Measurements from ENCODE around the gene ZNRF1. TPM values are rescaled to one million over a fixed set of nuclear protein-coding genes. Genes with fewer than 3 reads are reported as not detected.

Gene ZNRF1
- total RNA-seq, 4 donors from 2014 or later = 13.0 to 16.7 (median 15.8) TPM

DNA sequence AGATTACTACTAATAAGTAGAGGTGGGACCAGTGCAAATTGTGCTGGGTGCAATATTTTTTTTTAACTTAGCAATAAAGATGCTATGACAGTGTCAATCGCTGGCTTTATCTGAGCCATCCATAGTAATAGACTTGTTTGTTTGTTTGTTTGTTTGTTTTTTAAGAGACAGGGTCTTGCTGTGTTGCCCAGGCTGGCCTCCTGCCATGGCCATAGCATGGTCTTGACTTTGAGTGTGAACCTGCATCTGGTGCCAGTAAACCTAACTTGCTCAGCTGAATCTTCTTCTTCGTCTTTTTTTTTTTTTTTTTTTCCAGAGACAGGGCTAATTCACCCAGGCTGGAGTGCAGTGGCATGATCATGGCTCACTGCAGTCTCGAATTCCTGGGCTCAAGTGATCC, 46.6 kb downstream of the ZNRF1 start:
- WGBS = 55% methylated on average over 3 of the region's 3 CpGs

DNA sequence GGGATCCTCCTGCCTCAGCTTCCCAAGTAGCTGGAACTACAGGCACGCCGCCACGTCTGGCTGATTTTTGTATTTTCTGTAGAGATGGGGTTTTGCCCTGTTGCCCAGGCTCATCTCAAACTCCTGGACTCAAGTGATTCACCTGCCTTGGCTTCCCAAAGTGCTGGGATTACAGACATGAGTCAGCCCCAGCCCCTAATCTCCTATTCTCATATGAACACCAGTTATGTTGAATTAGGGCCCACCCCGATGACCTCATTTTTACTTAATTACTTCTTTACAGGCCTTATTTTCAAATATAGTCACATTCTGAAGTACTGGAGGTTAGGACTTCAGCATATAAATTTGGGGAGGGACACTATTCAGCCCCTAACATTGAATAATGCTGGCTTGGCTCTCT, 49.2 kb downstream of the ZNRF1 start:
- Histone ChIP-seq H3K9me3 (no peaks in the 10 kb centered on the region), H3K4me1 (peaks cover 29% of the 10 kb centered on the region), H3K27ac (no peak overlapping the region), H3K4me3 (no peak overlapping the region), H3K36me3 (no peaks in the 10 kb centered on the region), H3K27me3 (no peaks in the 10 kb centered on the region)
- no peak for TF ChIP-seq EP300 (IDR thresholded peaks at IDR 0.05)
- TF ChIP-seq POLR2A (IDR thresholded peaks at IDR 0.05) = no peak
- WGBS = 96% methylated on average over 4 of the region's 4 CpGs
- no peak for DNase-seq (ENCODE audit: low spot score in 2 of 2)

More for the DNA sequence above, 46.6 kb downstream of the ZNRF1 start:
- peaks cover 34% of the 10 kb centered on the region for H3K4me1 ChIP-seq
- H3K4me3 ChIP-seq = no peak overlapping the region
- H3K27me3 ChIP-seq = no peaks in the 10 kb centered on the region
- H3K27ac ChIP-seq = no peak overlapping the region
- no peaks in the 10 kb centered on the region for H3K9me3 ChIP-seq
- TF ChIP-seq POLR2A (IDR thresholded peaks at IDR 0.05) (no peak), POLR2AphosphoS5 (IDR thresholded peaks at IDR 0.05) (no peak), CTCF (IDR thresholded peaks at IDR 0.05) (no peak), EP300 (IDR thresholded peaks at IDR 0.05) (no peak)
- no peak for DNase-seq (ENCODE audit: low spot score in 2 of 2)
- H3K36me3 ChIP-seq = no peaks in the 10 kb centered on the region

DNA sequence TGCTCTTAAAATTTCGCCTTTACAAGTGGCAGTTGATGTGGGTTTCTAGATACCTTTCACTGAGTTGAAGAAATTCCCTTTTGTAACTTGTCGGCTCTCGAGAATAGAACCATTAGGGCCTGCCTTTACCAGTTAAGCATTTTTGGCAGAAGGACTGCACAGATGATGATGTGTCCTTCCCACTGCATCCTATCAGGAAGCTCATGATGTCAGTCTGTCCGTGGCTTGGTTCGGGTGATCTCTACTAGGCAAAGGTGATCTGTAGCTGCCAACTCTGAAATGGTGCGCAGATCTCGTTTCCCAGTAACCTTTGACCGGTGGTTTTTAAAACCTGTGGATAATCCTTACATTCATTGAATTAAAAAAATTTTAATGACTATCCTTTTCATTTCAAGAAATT, 49.7 kb downstream of the ZNRF1 start:
- peaks cover 26% of the 10 kb centered on the region for H3K4me1 ChIP-seq
- no peaks in the 10 kb centered on the region for H3K27me3 ChIP-seq
- H3K36me3 ChIP-seq = no peaks in the 10 kb centered on the region
- 86% methylated on average over 8 of the region's 8 CpGs for WGBS
- H3K4me3 ChIP-seq = no peak overlapping the region
- no peak for DNase-seq (ENCODE audit: low spot score in 2 of 2)
- H3K27ac ChIP-seq = no peak overlapping the region
- H3K9me3 ChIP-seq = no peaks in the 10 kb centered on the region
- no peak for TF ChIP-seq POLR2A (IDR thresholded peaks at IDR 0.05)
- no peak for TF ChIP-seq POLR2AphosphoS5 (IDR thresholded peaks at IDR 0.05)
- no peak for TF ChIP-seq EP300 (IDR thresholded peaks at IDR 0.05)
- TF ChIP-seq CTCF (IDR thresholded peaks at IDR 0.05) = no peak

DNA sequence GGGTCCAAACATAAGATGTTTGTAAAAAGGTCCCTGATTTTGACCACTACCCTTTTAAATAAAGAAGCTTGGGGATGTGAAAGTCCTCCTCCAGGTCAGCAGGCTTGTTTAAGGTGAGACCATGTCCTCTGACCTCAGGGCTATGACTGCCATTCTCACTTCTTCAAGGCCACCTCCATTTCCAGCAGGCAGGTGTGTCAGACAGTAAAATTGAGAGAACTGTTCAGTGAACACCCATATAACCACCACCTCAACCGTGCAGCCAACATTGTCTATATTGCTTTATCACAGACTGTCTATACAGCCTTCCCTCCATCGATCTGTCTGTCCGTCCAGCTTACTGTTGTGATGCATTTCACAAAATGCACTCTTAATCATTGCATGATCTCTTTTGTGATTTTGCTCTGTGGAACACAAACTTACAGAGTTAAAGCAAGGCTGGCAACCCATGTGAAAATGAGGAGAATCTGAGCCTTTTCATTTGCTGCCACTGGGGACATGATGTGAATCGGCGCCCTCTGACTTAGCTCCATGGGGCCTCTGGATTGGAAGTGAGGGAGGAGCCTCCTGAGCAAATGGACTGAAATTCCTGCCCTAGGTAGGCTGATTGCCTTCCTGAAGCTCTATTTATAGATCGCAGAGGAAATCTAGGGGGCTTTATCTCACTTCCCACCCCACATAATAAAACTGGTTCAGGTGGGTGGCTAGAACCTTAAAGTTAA, 53.8 kb downstream of the ZNRF1 start:
- TF ChIP-seq EP300 (IDR thresholded peaks at IDR 0.05) (no peak), POLR2AphosphoS5 (IDR thresholded peaks at IDR 0.05) (no peak), POLR2A (IDR thresholded peaks at IDR 0.05) (no peak), CTCF (IDR thresholded peaks at IDR 0.05) (no peak)
- 83% methylated on average over 6 of the region's 6 CpGs for WGBS
- no peak for DNase-seq (ENCODE audit: low spot score in 2 of 2)
- no peaks in the 10 kb centered on the region for H3K9me3 ChIP-seq
- no peak overlapping the region for H3K4me3 ChIP-seq
- no peak overlapping the region for H3K27ac ChIP-seq
- peaks cover 12% of the 10 kb centered on the region for H3K4me1 ChIP-seq
- H3K36me3 ChIP-seq = no peaks in the 10 kb centered on the region
- H3K27me3 ChIP-seq = no peaks in the 10 kb centered on the region

GRCh38 chr16:75053791-75054555, 55.1 kb downstream of the ZNRF1 start:
- Histone ChIP-seq H3K4me3 (no peak overlapping the region), H3K27me3 (no peaks in the 10 kb centered on the region), H3K27ac (peak overlapping the region; percentile 3), H3K9me3 (no peaks in the 10 kb centered on the region), H3K4me1 (peaks cover 12% of the 10 kb centered on the region), H3K36me3 (no peaks in the 10 kb centered on the region)
- peak in 1 of 2 donors; percentile 85 for DNase-seq (ENCODE audit: low spot score in 2 of 2)
- TF ChIP-seq EP300 (IDR thresholded peaks at IDR 0.05) (no peak), POLR2AphosphoS5 (IDR thresholded peaks at IDR 0.05) (no peak), POLR2A (IDR thresholded peaks at IDR 0.05) (no peak), CTCF (IDR thresholded peaks at IDR 0.05) (no peak)
- 69% methylated on average over 4 of the region's 4 CpGs for WGBS

Data from suprapubic skin (tissue), 4 donors.